ENCODE results near the gene TGFBR2.

TGFBR2 gene

GRCh38 chr3:30699927-30700326 lies 93.5 kb downstream of the TGFBR2 start:
- no peak overlapping the region for H3K4me3 ChIP-seq (ENCODE audit: low read length, poor library complexity, severe bottlenecking)
- no peaks in the 10 kb centered on the region for H3K4me1 ChIP-seq (ENCODE audit: insufficient read depth, low read length, poor library complexity, severe bottlenecking)
- H3K9me3 ChIP-seq (ENCODE audit: insufficient read depth, low read depth, low read length) = 0 out of 2 replicates have a peak, but pooled peaks cover 8% of the 10 kb centered on the region
- H3K79me2 ChIP-seq (ENCODE audit: insufficient read depth, low read length) = no peaks in the 10 kb centered on the region
- no peak overlapping the region for H3K4me2 ChIP-seq (ENCODE audit: low read depth, low read length, poor library complexity, severe bottlenecking)
- TF ChIP-seq EZH2phosphoT487 (IDR thresholded peaks at IDR 0.05; ENCODE audit: borderline replicate concordance) = no peak
- no peak for TF ChIP-seq CTCF (conservative IDR thresholded peaks at IDR 0.05; ENCODE audit: low read length)
- H3F3A ChIP-seq (ENCODE audit: low read depth) = no peaks in the 10 kb centered on the region
- no peaks in the 10 kb centered on the region for H3K27me3 ChIP-seq (ENCODE audit: insufficient read depth, low read length, poor library complexity, severe bottlenecking)
- no peaks in the 10 kb centered on the region for H4K20me1 ChIP-seq (ENCODE audit: insufficient read depth, low read length, poor library complexity, severe bottlenecking)
- peaks cover 10% of the 10 kb centered on the region; the same call in 1 of the 2 replicates for H3K36me3 ChIP-seq (ENCODE audit: insufficient read depth, low read length)
- H3K9me2 ChIP-seq (replicated peaks; ENCODE audit: low read depth, low read length) = no peaks in the 10 kb centered on the region
- H3K9ac ChIP-seq (ENCODE audit: low read depth, low read length, poor library complexity, severe bottlenecking) = no peak overlapping the region
- H2AFZ ChIP-seq (ENCODE audit: low read length) = no peak overlapping the region

- no peaks in the 10 kb centered on the region for H3K9me2 ChIP-seq (replicated peaks; ENCODE audit: low read depth, low read length)
- H3K4me1 ChIP-seq (ENCODE audit: insufficient read depth, low read length, poor library complexity, severe bottlenecking) = no peaks in the 10 kb centered on the region
- H3K4me3 ChIP-seq (ENCODE audit: low read length, poor library complexity, severe bottlenecking) = no peak overlapping the region
- TF ChIP-seq CTCF (conservative IDR thresholded peaks at IDR 0.05; ENCODE audit: low read length) = no peak
- TF ChIP-seq EZH2phosphoT487 (IDR thresholded peaks at IDR 0.05; ENCODE audit: borderline replicate concordance) = no peak
- H3K9me3 ChIP-seq (ENCODE audit: insufficient read depth, low read depth, low read length) = 0 out of 2 replicates have a peak, but pooled peaks cover 8% of the 10 kb centered on the region
- H3K36me3 ChIP-seq (ENCODE audit: insufficient read depth, low read length) = peaks cover 1% of the 10 kb centered on the region; the same call in 1 of the 2 replicates
- no peaks in the 10 kb centered on the region for H3K27me3 ChIP-seq (ENCODE audit: insufficient read depth, low read length, poor library complexity, severe bottlenecking)
- H4K20me1 ChIP-seq (ENCODE audit: insufficient read depth, low read length, poor library complexity, severe bottlenecking) = no peaks in the 10 kb centered on the region
- no peaks in the 10 kb centered on the region for H3K79me2 ChIP-seq (ENCODE audit: insufficient read depth, low read length)
- H3K4me2 ChIP-seq (ENCODE audit: low read depth, low read length, poor library complexity, severe bottlenecking) = no peak overlapping the region
- H3K9ac ChIP-seq (ENCODE audit: low read depth, low read length, poor library complexity, severe bottlenecking) = no peak overlapping the region
- no peaks in the 10 kb centered on the region for H3F3A ChIP-seq (ENCODE audit: low read depth)
- H2AFZ ChIP-seq (ENCODE audit: low read length) = no peak overlapping the region
These were observed 94.4 kb downstream of the TGFBR2 start for GRCh38 chr3:30700702-30701321.

- no peak overlapping the region for H2AFZ ChIP-seq (ENCODE audit: low read length)
- H3K4me2 ChIP-seq (ENCODE audit: low read depth, low read length, poor library complexity, severe bottlenecking) = no peak overlapping the region
- H3K4me1 ChIP-seq (ENCODE audit: insufficient read depth, low read length, poor library complexity, severe bottlenecking) = no peaks in the 10 kb centered on the region
- 0 out of 2 replicates have a peak, but pooled peaks cover 8% of the 10 kb centered on the region for H3K9me3 ChIP-seq (ENCODE audit: insufficient read depth, low read depth, low read length)
- H3K9ac ChIP-seq (ENCODE audit: low read depth, low read length, poor library complexity, severe bottlenecking) = no peak overlapping the region
- no peak overlapping the region for H3K4me3 ChIP-seq (ENCODE audit: low read length, poor library complexity, severe bottlenecking)
- no peaks in the 10 kb centered on the region for H3K36me3 ChIP-seq (ENCODE audit: insufficient read depth, low read length)
- H3K27me3 ChIP-seq (ENCODE audit: insufficient read depth, low read length, poor library complexity, severe bottlenecking) = no peaks in the 10 kb centered on the region
- no peaks in the 10 kb centered on the region for H3K79me2 ChIP-seq (ENCODE audit: insufficient read depth, low read length)
- H3F3A ChIP-seq (ENCODE audit: low read depth) = no peaks in the 10 kb centered on the region
- no peaks in the 10 kb centered on the region for H3K9me2 ChIP-seq (replicated peaks; ENCODE audit: low read depth, low read length)
- TF ChIP-seq EZH2phosphoT487 (IDR thresholded peaks at IDR 0.05; ENCODE audit: borderline replicate concordance) = no peak
- no peak for TF ChIP-seq CTCF (conservative IDR thresholded peaks at IDR 0.05; ENCODE audit: low read length)
- no peaks in the 10 kb centered on the region for H4K20me1 ChIP-seq (ENCODE audit: insufficient read depth, low read length, poor library complexity, severe bottlenecking)
These were observed 95.8 kb downstream of the TGFBR2 start for GRCh38 chr3:30702038-30702827.
